ENCODE results near the gene TMLHE. TPM values are rescaled to one million over a fixed set of nuclear protein-coding genes. Genes with fewer than 3 reads are reported as not detected.

Gene TMLHE
- total RNA-seq, 4 donors from 2014 or later: 13.6 to 21.4 (median 15.6) TPM

GRCh38 chrX:155611302-155611701 is 1.4 kb downstream of the TMLHE start:
- no peaks in the 10 kb centered on the region for H3K9me3 ChIP-seq
- no peak for TF ChIP-seq CTCF (IDR thresholded peaks at IDR 0.05)
- no peak for TF ChIP-seq POLR2AphosphoS5 (IDR thresholded peaks at IDR 0.05)
- no peak for TF ChIP-seq POLR2A (IDR thresholded peaks at IDR 0.05; ENCODE audit: low read depth)
- no peak for TF ChIP-seq EP300 (IDR thresholded peaks at IDR 0.05)
- H3K36me3 ChIP-seq: no peaks in the 10 kb centered on the region
- no peak for DNase-seq (ENCODE audit: extremely low spot score)
- peak overlapping the region; percentile 66 to 74 (median 72) for H3K4me3 ChIP-seq
- peaks cover 6 to 10% (median 9%) of the 10 kb centered on the region in 4 donors for H3K4me1 ChIP-seq
- H3K27ac ChIP-seq (replicated peaks in 1 of 4): peak overlapping the region; percentile 87 to 92 (median 88)
- 33% methylated on average over 2 of the region's 2 CpGs for WGBS
- intact Hi-C loops (cut with DNase I): no loop called here
- no peaks in the 10 kb centered on the region for H3K27me3 ChIP-seq

- intact Hi-C loops (cut with DNase I): no loop called here
- peaks cover 0 to 26% (median 2%) of the 10 kb centered on the region in 4 donors for H3K9me3 ChIP-seq
- DNase-seq (ENCODE audit: extremely low spot score): no peak
Measured at GRCh38 chrX:155592981-155593380, 19.8 kb downstream of the TMLHE start.

GRCh38 chrX:155592331-155592730 is 20.4 kb downstream of the TMLHE start:
- Histone ChIP-seq H3K4me1 (no peaks in the 10 kb centered on the region), H3K9me3 (peaks cover 0 to 26% (median 2%) of the 10 kb centered on the region in 4 donors), H3K27me3 (no peaks in the 10 kb centered on the region), H3K27ac (replicated peaks in 1 of 4) (no peak overlapping the region), H3K36me3 (no peaks in the 10 kb centered on the region), H3K4me3 (no peak overlapping the region)
- no peak for DNase-seq (ENCODE audit: extremely low spot score)
- TF ChIP-seq EP300 (IDR thresholded peaks at IDR 0.05) (no peak), POLR2AphosphoS5 (IDR thresholded peaks at IDR 0.05) (no peak), CTCF (IDR thresholded peaks at IDR 0.05) (no peak), POLR2A (IDR thresholded peaks at IDR 0.05; ENCODE audit: low read depth) (no peak)
- intact Hi-C loops (cut with DNase I): no loop called here

More at GRCh38 chrX:155592981-155593380, 19.8 kb downstream of the TMLHE start:
- TF ChIP-seq EP300 (IDR thresholded peaks at IDR 0.05): no peak
- no peak for TF ChIP-seq CTCF (IDR thresholded peaks at IDR 0.05)
- TF ChIP-seq POLR2A (IDR thresholded peaks at IDR 0.05; ENCODE audit: low read depth): no peak
- no peak for TF ChIP-seq POLR2AphosphoS5 (IDR thresholded peaks at IDR 0.05)
- Histone ChIP-seq H3K4me1 (no peaks in the 10 kb centered on the region), H3K4me3 (no peak overlapping the region), H3K36me3 (no peaks in the 10 kb centered on the region), H3K27ac (replicated peaks in 1 of 4) (no peak overlapping the region), H3K27me3 (no peaks in the 10 kb centered on the region)

- H3K27ac ChIP-seq (replicated peaks in 1 of 4): no peak overlapping the region
- H3K36me3 ChIP-seq: no peaks in the 10 kb centered on the region
- intact Hi-C loops (cut with DNase I): no loop called here
- no peaks in the 10 kb centered on the region for H3K4me1 ChIP-seq
- DNase-seq (ENCODE audit: extremely low spot score): no peak
- H3K9me3 ChIP-seq: no peaks in the 10 kb centered on the region
- no peaks in the 10 kb centered on the region for H3K27me3 ChIP-seq
- no peak overlapping the region for H3K4me3 ChIP-seq
- 78% methylated on average over 2 of the region's 2 CpGs for WGBS
- TF ChIP-seq EP300 (IDR thresholded peaks at IDR 0.05) (no peak), CTCF (IDR thresholded peaks at IDR 0.05) (no peak), POLR2A (IDR thresholded peaks at IDR 0.05; ENCODE audit: low read depth) (no peak), POLR2AphosphoS5 (IDR thresholded peaks at IDR 0.05) (no peak)
Measured at GRCh38 chrX:155577682-155578081, 35.1 kb downstream of the TMLHE start.

GRCh38 chrX:155563099-155563498 is 49.7 kb downstream of the TMLHE start:
- no peaks in the 10 kb centered on the region for H3K4me1 ChIP-seq
- H3K9me3 ChIP-seq: no peaks in the 10 kb centered on the region
- intact Hi-C loops (cut with DNase I): no loop called here
- no peaks in the 10 kb centered on the region for H3K27me3 ChIP-seq
- H3K27ac ChIP-seq (replicated peaks in 1 of 4): no peak overlapping the region
- DNase-seq (ENCODE audit: extremely low spot score): no peak
- no peak overlapping the region for H3K4me3 ChIP-seq
- no CpG with 5 or more reads among the region's 1 CpG for whole genome bisulfite sequencing
- TF ChIP-seq POLR2AphosphoS5 (IDR thresholded peaks at IDR 0.05) (no peak), CTCF (IDR thresholded peaks at IDR 0.05) (no peak), POLR2A (IDR thresholded peaks at IDR 0.05; ENCODE audit: low read depth) (no peak), EP300 (IDR thresholded peaks at IDR 0.05) (no peak)
- H3K36me3 ChIP-seq: no peaks in the 10 kb centered on the region
